Subcutaneous abdominal adipose tissue (tissue), 5 donors: ENCODE measurements around the gene MLF2.

ENCODE experiments used
- H3K27ac ChIP-seq: one replicate; pipeline ENCODE4 v1.7.0; 2013; ENCODE audit warnings: low read depth, mild to moderate bottlenecking, inconsistent platforms, low read length, moderate library complexity
- H3K27me3 ChIP-seq, 5 donors: one replicate each; pipeline ENCODE4 v1.7.0; 2013; ENCODE audit warnings: low read length in 5 of 5, inconsistent platforms in 1 of 5; ENCODE audit not compliant: control insufficient read depth in 5 of 5, insufficient read depth in 4 of 5
- H3K36me3 ChIP-seq, 5 donors: one replicate each; pipeline ENCODE4 v1.7.0; 2013; ENCODE audit warnings: low read length in 5 of 5; ENCODE audit not compliant: control insufficient read depth in 5 of 5, insufficient read depth in 5 of 5
- H3K4me1 ChIP-seq, 5 donors: one replicate each; pipeline ENCODE4 v1.7.0; 2013; ENCODE audit warnings: low read length in 5 of 5, mild to moderate bottlenecking in 3 of 5, moderate library complexity in 1 of 5; ENCODE audit not compliant: control insufficient read depth in 5 of 5, insufficient read depth in 5 of 5
- H3K4me3 ChIP-seq, 5 donors: one replicate each; pipeline ENCODE4 v1.7.0; 2013; ENCODE audit warnings: low read length in 5 of 5, low read depth in 1 of 5
- H3K9ac ChIP-seq, 5 donors: one replicate each; pipeline ENCODE4 v1.7.0; 2013; ENCODE audit warnings: low read length in 5 of 5, mild to moderate bottlenecking in 4 of 5, moderate library complexity in 3 of 5
- H3K9me3 ChIP-seq, 5 donors: one replicate each; pipeline ENCODE4 v1.7.0; 2013; ENCODE audit warnings: low read length in 5 of 5; ENCODE audit not compliant: control insufficient read depth in 5 of 5
- donor health status: healthy.
- donor health status: healthy.
- donor health status: healthy.
- donor health status: healthy.
- donor health status: healthy.

The MLF2 gene

DNA sequence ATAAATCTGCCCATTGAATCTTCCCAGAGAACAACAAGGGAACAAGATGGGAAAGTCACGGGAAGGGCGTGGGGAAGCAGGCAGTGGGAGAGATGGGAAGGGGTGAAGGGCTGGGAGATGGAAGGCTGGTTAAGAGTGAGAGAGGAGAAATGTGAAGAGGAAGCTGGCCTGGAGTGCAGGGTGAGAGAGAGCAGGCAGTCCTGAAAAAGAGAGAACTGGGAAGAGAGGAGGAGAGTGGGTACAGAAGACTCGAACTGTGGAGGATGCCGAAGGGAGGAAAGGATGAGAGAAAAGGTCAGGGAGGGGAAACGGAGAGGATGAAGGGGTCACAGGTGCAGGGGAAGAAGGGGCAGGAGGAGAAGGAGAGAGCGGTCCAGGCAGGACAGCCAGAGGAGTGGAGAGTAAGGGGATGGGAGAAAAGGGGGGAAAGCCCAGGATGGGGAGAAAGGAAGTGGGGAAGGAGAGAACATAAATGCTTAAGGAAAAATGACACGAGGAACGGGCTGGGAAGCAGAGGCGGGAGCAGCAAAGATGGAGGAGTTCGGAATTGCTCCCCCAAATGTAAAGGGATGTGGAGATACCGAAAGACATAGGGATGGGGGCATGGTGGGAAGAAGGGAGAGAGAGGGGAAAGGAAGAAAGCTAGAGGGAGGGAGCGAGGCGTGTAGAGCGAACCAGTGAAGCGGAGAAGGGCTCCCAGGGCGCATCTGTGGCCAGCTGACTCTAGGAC, 53.5 kb downstream of the MLF2 start:
- no peaks in the 10 kb centered on the region for H3K36me3 ChIP-seq
- H3K4me1 ChIP-seq, result peaks cover 0 to 15% (median 9%) of the 10 kb centered on the region in 5 donors
- no peak overlapping the region for H3K27ac ChIP-seq
- no peak overlapping the region for H3K9ac ChIP-seq
- H3K4me3 ChIP-seq, result no peak overlapping the region
- no peaks in the 10 kb centered on the region for H3K9me3 ChIP-seq
- H3K27me3 ChIP-seq, result peaks cover 54 to 75% (median 67%) of the 10 kb centered on the region in 5 donors

DNA sequence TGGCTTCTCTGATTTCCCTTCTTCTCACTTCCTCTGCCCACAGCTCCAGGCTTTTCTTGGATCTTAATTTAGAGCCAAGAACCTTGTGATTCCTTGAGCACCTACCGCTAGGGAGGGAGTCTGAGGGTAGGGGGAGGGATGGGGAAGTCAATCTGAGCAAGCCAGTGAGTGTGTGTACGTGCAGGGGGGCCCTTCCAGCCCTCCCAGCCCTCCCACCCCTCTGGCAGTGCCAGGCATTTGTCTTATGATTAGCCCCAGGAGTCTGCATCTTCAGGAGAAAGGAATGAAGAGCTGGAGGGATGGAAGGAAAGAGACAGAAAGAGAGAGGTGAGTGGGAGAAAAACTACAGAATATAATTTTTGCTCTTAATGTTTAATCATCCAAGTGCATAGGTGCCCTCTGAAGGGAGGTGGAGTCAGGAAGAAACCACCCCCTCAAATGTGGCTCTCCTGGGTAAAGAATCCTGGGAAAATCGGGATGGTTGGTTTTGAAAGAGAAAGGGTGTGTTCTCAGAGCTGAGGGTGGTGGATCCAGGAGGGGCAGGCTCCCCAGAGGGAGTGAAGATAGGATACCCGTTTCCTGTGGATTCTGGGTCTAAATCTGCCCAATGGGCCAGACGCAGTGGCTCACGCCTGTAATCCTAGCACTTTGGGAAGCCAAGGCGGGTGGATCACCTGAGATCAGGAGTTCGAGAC, 54.4 kb downstream of the MLF2 start:
- peaks cover 0 to 15% (median 9%) of the 10 kb centered on the region in 5 donors for H3K4me1 ChIP-seq
- no peaks in the 10 kb centered on the region for H3K9me3 ChIP-seq
- H3K27me3 ChIP-seq, result peaks cover 50 to 71% (median 68%) of the 10 kb centered on the region in 5 donors
- H3K4me3 ChIP-seq, result no peak overlapping the region
- H3K27ac ChIP-seq, result no peak overlapping the region
- H3K9ac ChIP-seq, result no peak overlapping the region
- H3K36me3 ChIP-seq, result no peaks in the 10 kb centered on the region
